C1 segment of cervical spinal cord (tissue), 14 donors: Measurements from ENCODE around the gene MTERF4.
A peak's percentile ranks its signal among the peaks of the same experiment; 100 is the strongest.

ENCODE experiments used
- DNase-seq, 14 donors: peaks; one replicate each; lab custom pipeline; 2025; lab: John Stamatoyannopoulos, UW

The MTERF4 gene

GRCh38 chr2:241134711-241135110 is 32.6 kb upstream of the MTERF4 start:
- no peak for DNase-seq

- DNase-seq, result no peak
Measured at GRCh38 chr2:241133436-241133820, 31.3 kb upstream of the MTERF4 start.

GRCh38 chr2:241132538-241133435 is 30.7 kb upstream of the MTERF4 start:
- DNase-seq, result no peak

- no peak for DNase-seq
Measured at GRCh38 chr2:241131531-241131930, 29.4 kb upstream of the MTERF4 start.

- no peak for DNase-seq
Measured at GRCh38 chr2:241130316-241130715, 28.2 kb upstream of the MTERF4 start.

- no peak for DNase-seq
Measured at GRCh38 chr2:241129086-241129871, 27.2 kb upstream of the MTERF4 start.

GRCh38 chr2:241128266-241128665 is 26.2 kb upstream of the MTERF4 start:
- no peak for DNase-seq

GRCh38 chr2:241126771-241127202 is 24.7 kb upstream of the MTERF4 start:
- DNase-seq, result no peak

- DNase-seq, result no peak
Measured at GRCh38 chr2:241126201-241126611, 24.1 kb upstream of the MTERF4 start.

GRCh38 chr2:241125626-241126025 is 23.5 kb upstream of the MTERF4 start:
- no peak for DNase-seq

- DNase-seq, result peak in 2 of 14 donors; percentile 11 to 35
Measured at GRCh38 chr2:241123816-241124536, 21.9 kb upstream of the MTERF4 start.

GRCh38 chr2:241122376-241123002 is 20.4 kb upstream of the MTERF4 start:
- DNase-seq, result no peak

- no peak for DNase-seq
Measured at GRCh38 chr2:241121008-241121407, 18.9 kb upstream of the MTERF4 start.

GRCh38 chr2:241120440-241120839 is 18.4 kb upstream of the MTERF4 start:
- DNase-seq, result no peak

GRCh38 chr2:241118737-241119505 is 16.8 kb upstream of the MTERF4 start:
- DNase-seq, result no peak

GRCh38 chr2:241116606-241117560 is 14.8 kb upstream of the MTERF4 start:
- no peak for DNase-seq

GRCh38 chr2:241115361-241115760 is 13.3 kb upstream of the MTERF4 start:
- DNase-seq, result no peak

- DNase-seq, result no peak
Measured at GRCh38 chr2:241114836-241115235, 12.7 kb upstream of the MTERF4 start.

GRCh38 chr2:241112592-241112991 is 10.5 kb upstream of the MTERF4 start:
- no peak for DNase-seq

- DNase-seq, result no peak
Measured at GRCh38 chr2:241112046-241112445, 10.0 kb upstream of the MTERF4 start.
